ENCODE data around the gene CAPNS1.
A peak's percentile ranks its signal among the peaks of the same experiment; 100 is the strongest.

CAPNS1 gene

GRCh38 chr19:36111200-36111539 is 28.7 kb upstream of the CAPNS1 start:
- peaks cover 25% of the 10 kb centered on the region for H3K79me2 ChIP-seq (ENCODE audit: insufficient read depth, low read length)
- H3K36me3 ChIP-seq (ENCODE audit: insufficient read depth, low read length) = peaks cover 37% of the 10 kb centered on the region
- DNase-seq (no peak), ATAC-seq (ENCODE audit: insufficient read depth, low read depth) (no peak)
- no peak overlapping the region for H2AFZ ChIP-seq (ENCODE audit: low read depth, low read length)
- no peak overlapping the region for H3K27ac ChIP-seq (ENCODE audit: low read length)
- no peaks in the 10 kb centered on the region for H3K9me3 ChIP-seq (ENCODE audit: insufficient read depth, low read length, severe bottlenecking)
- H3K4me1 ChIP-seq (ENCODE audit: insufficient read depth, low read length) = peaks cover 24% of the 10 kb centered on the region
- no peaks in the 10 kb centered on the region for H3K27me3 ChIP-seq (ENCODE audit: insufficient read depth, low read length, poor library complexity)
- H3K9ac ChIP-seq (ENCODE audit: low read depth, low read length) = no peak overlapping the region
- H3K4me2 ChIP-seq (ENCODE audit: insufficient read depth, low read length) = no peak overlapping the region
- H3K4me3 ChIP-seq (ENCODE audit: low read depth in 1 of 2, low read length in 2 of 2) = no peak overlapping the region
- TF ChIP-seq EZH2 (IDR thresholded peaks at IDR 0.05; ENCODE audit: borderline replicate concordance, low read depth, low read length, severe bottlenecking) (no peak), CTCF (IDR thresholded peaks at IDR 0.05; ENCODE audit: borderline replicate concordance, extremely low read depth, low read length, poor library complexity, severe bottlenecking) (no peak)
- peaks cover 10% of the 10 kb centered on the region for H4K20me1 ChIP-seq (ENCODE audit: insufficient read depth, low read length)

- Histone ChIP-seq H3K4me3 (ENCODE audit: low read depth in 1 of 2, low read length in 2 of 2) (peak overlapping the region in 1 of 2 experiments; percentile 68; a peak in 1 of 4 replicates), H3K9ac (ENCODE audit: low read depth, low read length) (no peak overlapping the region; the same call in 1 of the 2 replicates), H3K4me1 (ENCODE audit: insufficient read depth, low read length) (peaks cover 31% of the 10 kb centered on the region), H2AFZ (ENCODE audit: low read depth, low read length) (no peak overlapping the region), H3K9me3 (ENCODE audit: insufficient read depth, low read length, severe bottlenecking) (no peaks in the 10 kb centered on the region), H3K27me3 (ENCODE audit: insufficient read depth, low read length, poor library complexity) (no peaks in the 10 kb centered on the region), H4K20me1 (ENCODE audit: insufficient read depth, low read length) (peaks cover 12% of the 10 kb centered on the region), H3K79me2 (ENCODE audit: insufficient read depth, low read length) (peaks cover 36% of the 10 kb centered on the region), H3K36me3 (ENCODE audit: insufficient read depth, low read length) (peaks cover 36% of the 10 kb centered on the region), H3K4me2 (ENCODE audit: insufficient read depth, low read length) (peak overlapping the region; percentile 96; the same call in 1 of the 2 replicates), H3K27ac (ENCODE audit: low read length) (no peak overlapping the region)
- no peak for DNase-seq
- TF ChIP-seq EZH2 (IDR thresholded peaks at IDR 0.05; ENCODE audit: borderline replicate concordance, low read depth, low read length, severe bottlenecking) = no peak
- TF ChIP-seq CTCF (IDR thresholded peaks at IDR 0.05; ENCODE audit: borderline replicate concordance, extremely low read depth, low read length, poor library complexity, severe bottlenecking) = no peak
- no peak for ATAC-seq (ENCODE audit: insufficient read depth, low read depth)
These were observed 27.2 kb upstream of the CAPNS1 start for GRCh38 chr19:36112678-36113077.

GRCh38 chr19:36113425-36113824 is 26.4 kb upstream of the CAPNS1 start:
- ATAC-seq (ENCODE audit: insufficient read depth, low read depth) (no peak), DNase-seq (no peak)
- peaks cover 42% of the 10 kb centered on the region for H3K36me3 ChIP-seq (ENCODE audit: insufficient read depth, low read length)
- H3K4me2 ChIP-seq (ENCODE audit: insufficient read depth, low read length) = peak overlapping the region; percentile 96
- TF ChIP-seq CTCF (IDR thresholded peaks at IDR 0.05; ENCODE audit: borderline replicate concordance, extremely low read depth, low read length, poor library complexity, severe bottlenecking) (no peak), EZH2 (IDR thresholded peaks at IDR 0.05; ENCODE audit: borderline replicate concordance, low read depth, low read length, severe bottlenecking) (no peak)
- no peak overlapping the region for H2AFZ ChIP-seq (ENCODE audit: low read depth, low read length)
- H4K20me1 ChIP-seq (ENCODE audit: insufficient read depth, low read length) = peaks cover 12% of the 10 kb centered on the region
- H3K9me3 ChIP-seq (ENCODE audit: insufficient read depth, low read length, severe bottlenecking) = no peaks in the 10 kb centered on the region
- no peak overlapping the region for H3K27ac ChIP-seq (ENCODE audit: low read length)
- peak overlapping the region; percentile 55 to 68; a peak in 3 of 4 replicates for H3K4me3 ChIP-seq (ENCODE audit: low read depth in 1 of 2, low read length in 2 of 2)
- peaks cover 34% of the 10 kb centered on the region for H3K4me1 ChIP-seq (ENCODE audit: insufficient read depth, low read length)
- H3K79me2 ChIP-seq (ENCODE audit: insufficient read depth, low read length) = peaks cover 41% of the 10 kb centered on the region
- no peaks in the 10 kb centered on the region for H3K27me3 ChIP-seq (ENCODE audit: insufficient read depth, low read length, poor library complexity)
- peak overlapping the region; percentile 72 for H3K9ac ChIP-seq (ENCODE audit: low read depth, low read length)

All from DND-41 (cell line).